Endodermal cell (in vitro differentiated cells): ENCODE results near the gene ZDHHC14. TPM values are rescaled to one million over a fixed set of nuclear protein-coding genes. Genes with fewer than 3 reads are reported as not detected.

Experiments used
- DNase-seq: peaks from one replicate; pipeline ENCODE4 v3.0.0-alpha.2; 2017
- H3K27ac ChIP-seq: 2 replicates; pipeline ENCODE4 v1.5.1; 2013; ENCODE audit warnings: mild to moderate bottlenecking, low read depth, low read length, moderate library complexity
- H3K27me3 ChIP-seq: 2 replicates; pipeline ENCODE4 v1.6.1; 2013; ENCODE audit warnings: mild to moderate bottlenecking, low read length, moderate library complexity; ENCODE audit not compliant: insufficient read depth, control insufficient read depth, poor library complexity, severe bottlenecking
- H3K36me3 ChIP-seq: 2 replicates; pipeline ENCODE4 v1.7.0; 2013; ENCODE audit warnings: mild to moderate bottlenecking, low read length, moderate library complexity; ENCODE audit not compliant: control insufficient read depth, insufficient read depth
- H3K4me1 ChIP-seq: one replicate; pipeline ENCODE4 v1.7.0; 2013; ENCODE audit warnings: low read length; ENCODE audit not compliant: control insufficient read depth, insufficient read depth
- H3K4me3 ChIP-seq: 2 replicates; pipeline ENCODE4 v1.5.1; 2013; ENCODE audit warnings: mild to moderate bottlenecking, low read length, moderate library complexity
- H3K9ac ChIP-seq: 2 replicates; pipeline ENCODE4 v1.6.1; 2013; ENCODE audit warnings: mild to moderate bottlenecking, low read length, moderate library complexity; ENCODE audit not compliant: poor library complexity, severe bottlenecking; ENCODE audit errors: extremely low read depth
- H3K9me3 ChIP-seq: 2 replicates; pipeline ENCODE4 v1.6.1; 2013; ENCODE audit warnings: mild to moderate bottlenecking, low read length, moderate library complexity; ENCODE audit not compliant: control insufficient read depth
- H3K27ac Mint-ChIP-seq: 2 replicates; pipeline ENCODE4 v1.8.0; 2020; ENCODE audit warnings: mixed read lengths
- H3K27me3 Mint-ChIP-seq: 2 replicates; pipeline ENCODE4 v1.8.0; 2021; ENCODE audit warnings: mild to moderate bottlenecking, mixed read lengths; ENCODE audit not compliant: insufficient read depth
- H3K36me3 Mint-ChIP-seq: 2 replicates; pipeline ENCODE4 v1.8.0; 2020; ENCODE audit warnings: low read depth, mixed read lengths
- H3K4me1 Mint-ChIP-seq: 2 replicates; pipeline ENCODE4 v1.8.0; 2020; ENCODE audit warnings: mixed read lengths
- H3K4me3 Mint-ChIP-seq: 2 replicates; pipeline ENCODE4 v1.8.0; 2020; ENCODE audit warnings: mild to moderate bottlenecking, moderate library complexity, mixed read lengths
- H3K9me3 Mint-ChIP-seq: 2 replicates; pipeline ENCODE4 v1.8.0; 2020; ENCODE audit warnings: mild to moderate bottlenecking, mixed read lengths
- CTCF ChIP-seq: fragments of 200-600 bp; sonication (generic); conservative IDR thresholded peaks from 2 replicates; pipeline ENCODE4 v1.5.0; 2021; ENCODE audit warnings: antibody characterized with exemption, mild to moderate bottlenecking
- WGBS, 2 experiments: methylation state at CpG; one replicate each; pipeline versions ENCODE4 v1.1.5 to v1.1.7; 2013; ENCODE audit warnings: missing lambda C conversion rate in 2 of 2, mixed read lengths in 1 of 2; ENCODE audit not compliant: insufficient coverage in 1 of 2, insufficient read length in 1 of 2; 5-methylcytosine and 5-hydroxymethylcytosine counted together
- total RNA-seq, 2 donors: library from RNA; stranded (reverse); fragmentation: NEBNext Ultra II Directional in 1 of 2; extraction: Animal tissue kit (Norgen Biotek cat#: 25700) in 1 of 2; gene quantifications; 2 replicates in 1 of 2; 3 replicates in 1 of 2; pipeline ENCODE4 v1.2.1, GENCODE V29; 2021

ZDHHC14 gene
- total RNA-seq, 2 donors from 2014 or later = 2.3 to 4.5 TPM

GRCh38 chr6:157445277-157446009 is 64.5 kb downstream of the ZDHHC14 start:
- Histone ChIP-seq H3K9ac (no peak overlapping the region), H3K27me3 (no peaks in the 10 kb centered on the region), H3K9me3 (no peaks in the 10 kb centered on the region), H3K4me3 (no peak overlapping the region), H3K27ac (no peak overlapping the region), H3K36me3 (no peaks in the 10 kb centered on the region), H3K4me1 (no peaks in the 10 kb centered on the region)
- Mint-ChIP-seq H3K27me3 (no peaks in the 10 kb centered on the region), H3K4me1 (no peaks in the 10 kb centered on the region), H3K36me3 (no peaks in the 10 kb centered on the region), H3K9me3 (no peaks in the 10 kb centered on the region), H3K4me3 (no peak overlapping the region), H3K27ac (no peak overlapping the region)
- 95% methylated on average over 6 to 10 of the region's 10 CpGs for WGBS, 2 experiments
- no peak for DNase-seq
- no peak for TF ChIP-seq CTCF

- Mint-ChIP-seq H3K9me3 (no peaks in the 10 kb centered on the region), H3K36me3 (no peaks in the 10 kb centered on the region), H3K4me3 (no peak overlapping the region), H3K4me1 (no peaks in the 10 kb centered on the region), H3K27ac (no peak overlapping the region), H3K27me3 (no peaks in the 10 kb centered on the region)
- no peak overlapping the region for H3K4me3 ChIP-seq
- H3K9ac ChIP-seq = no peak overlapping the region
- no peak for DNase-seq
- H3K9me3 ChIP-seq = no peaks in the 10 kb centered on the region
- TF ChIP-seq CTCF = no peak
- H3K27me3 ChIP-seq = no peaks in the 10 kb centered on the region
- no peak overlapping the region for H3K27ac ChIP-seq
- H3K36me3 ChIP-seq = no peaks in the 10 kb centered on the region
- H3K4me1 ChIP-seq = no peaks in the 10 kb centered on the region
- WGBS, 2 experiments = 93% methylated on average over 2 of the region's 3 CpGs; no CpG with 5 or more reads in 1 of the 2 experiments
Measured at GRCh38 chr6:157447735-157448134, 66.7 kb downstream of the ZDHHC14 start.

GRCh38 chr6:157449610-157450009 is 68.6 kb downstream of the ZDHHC14 start:
- H3K4me1 Mint-ChIP-seq = no peaks in the 10 kb centered on the region
- no peaks in the 10 kb centered on the region for H3K4me1 ChIP-seq
- H3K27me3 ChIP-seq = no peaks in the 10 kb centered on the region
- H3K27ac ChIP-seq = no peak overlapping the region
- no peak overlapping the region for H3K9ac ChIP-seq
- no peak for DNase-seq
- no peaks in the 10 kb centered on the region for H3K36me3 Mint-ChIP-seq
- no peaks in the 10 kb centered on the region for H3K9me3 ChIP-seq
- H3K4me3 ChIP-seq = no peak overlapping the region
- H3K4me3 Mint-ChIP-seq = no peak overlapping the region
- H3K27me3 Mint-ChIP-seq = no peaks in the 10 kb centered on the region
- 69 to 88% methylated on average over 3 to 6 of the region's 6 CpGs for WGBS, 2 experiments
- no peaks in the 10 kb centered on the region for H3K36me3 ChIP-seq
- H3K9me3 Mint-ChIP-seq = no peaks in the 10 kb centered on the region
- H3K27ac Mint-ChIP-seq = no peak overlapping the region
- no peak for TF ChIP-seq CTCF
